Esophagus muscularis mucosa (tissue), 4 donors: ENCODE measurements around the gene GRIP1. TPM values are rescaled to one million over a fixed set of nuclear protein-coding genes. Genes with fewer than 3 reads are reported as not detected.

ENCODE experiments used
- DNase-seq: peaks from one replicate; pipeline ENCODE4 v3.0.0-alpha.2; 2017; ENCODE audit errors: extremely low spot score
- H3K27ac ChIP-seq, 4 donors: fragments of 200-600 bp; sonication (generic); replicated peaks in 1 of 4; 1 replicate in 3 of 4; 2 replicates in 1 of 4; pipeline ENCODE4 v1.5.1; 2016 to 2019; ENCODE audit warnings: mild to moderate bottlenecking in 1 of 4
- H3K27me3 ChIP-seq, 4 donors: fragments of 200-600 bp; sonication (generic); one replicate each; pipeline versions ENCODE4 v1.5.1 to v1.6.0; 2016 to 2019
- H3K36me3 ChIP-seq, 4 donors: fragments of 200-600 bp; sonication (generic); one replicate each; pipeline ENCODE4 v1.5.1; 2016 to 2019
- H3K4me1 ChIP-seq, 4 donors: fragments of 200-600 bp; sonication (generic); one replicate each; pipeline ENCODE4 v1.5.1; 2016 to 2019
- H3K4me3 ChIP-seq, 4 donors: fragments of 200-600 bp; sonication (generic); 1 replicate in 2 of 4; 2 replicates in 2 of 4; pipeline ENCODE4 v1.5.1; 2016 to 2019; ENCODE audit warnings: mild to moderate bottlenecking in 4 of 4, moderate library complexity in 1 of 4
- H3K9me3 ChIP-seq, 4 donors: fragments of 200-600 bp; sonication (generic); 1 replicate in 3 of 4; 2 replicates in 1 of 4; pipeline ENCODE4 v1.5.1; 2016 to 2019
- EP300 ChIP-seq: sonication (generic); formaldehyde crosslinking; IDR thresholded peaks from one replicate; pipeline ENCODE4 v1.6.1; 2017; ENCODE audit warnings: antibody characterized with exemption
- POLR2A ChIP-seq: fragments of 450-650 bp; IDR thresholded peaks from one replicate; pipeline ENCODE4 v1.6.1; 2017; ENCODE audit warnings: antibody characterized with exemption, moderate library complexity, mild to moderate bottlenecking, low read depth
- POLR2AphosphoS5 ChIP-seq, 2 donors: sonication (generic); formaldehyde crosslinking; IDR thresholded peaks; one replicate each; pipeline ENCODE4 v1.6.1; 2017; ENCODE audit warnings: antibody characterized with exemption in 2 of 2
- WGBS: methylation state at CpG from one replicate; pipeline ENCODE4 v1.1.5; 2018; 5-methylcytosine and 5-hydroxymethylcytosine counted together
- intact Hi-C: fragments of 100-400 bp; cut with DNase I; formaldehyde crosslinking; loops from one replicate; pipeline ENCODE4 v1.15.1; 2023
- total RNA-seq, 4 donors: library from RNA; depleted of rRNA; stranded (reverse); fragments of >200 nt; gene quantifications; one replicate each; pipeline versions ENCODE4 v1.1.0 to v1.2.1, GENCODE V29; 2016
- TF ChIP-seq, protein P1 (sequence below), 3 experiments: fragments of 200-600 bp in 2 of 3; fragments of 450-650 bp in 1 of 3; sonication (generic) in 2 of 3; IDR thresholded peaks; one replicate each; pipeline ENCODE4 v1.5.1; 2017 to 2019; ENCODE audit warnings: antibody characterized with exemption in 3 of 3, mild to moderate bottlenecking in 2 of 3, moderate library complexity in 1 of 3

The GRIP1 gene
- total RNA-seq, 4 donors from 2014 or later = 12.5 to 15.2 (median 13.6) TPM

DNA sequence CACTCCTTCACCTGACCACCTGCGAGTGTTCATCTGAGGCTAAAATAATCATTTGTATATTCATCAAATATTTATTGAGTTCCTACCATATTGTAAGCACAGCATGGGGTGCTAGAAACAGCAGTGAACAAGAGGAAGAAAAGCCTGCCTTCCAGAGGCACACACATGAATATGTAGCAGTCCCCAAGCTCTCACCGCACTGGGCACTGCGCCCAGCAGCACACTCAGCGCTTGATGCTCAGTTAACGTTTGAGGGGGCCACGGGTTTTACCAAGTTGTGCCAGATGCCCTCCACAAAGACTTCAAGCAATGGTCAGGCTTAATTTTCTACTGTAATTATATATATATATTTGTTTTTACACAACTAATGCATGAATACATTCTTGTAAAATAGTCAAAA is 324.6 kb downstream of the GRIP1 start:
- H3K27ac ChIP-seq = no peak overlapping the region
- intact Hi-C loops = no loop called here
- no peaks in the 10 kb centered on the region for H3K4me1 ChIP-seq
- H3K27me3 ChIP-seq = no peaks in the 10 kb centered on the region
- peaks cover 0 to 20% (median 0%) of the 10 kb centered on the region in 4 donors for H3K36me3 ChIP-seq
- TF ChIP-seq EP300 (no peak), POLR2AphosphoS5 (IDR thresholded peaks at IDR 0.05) (no peak), POLR2A (no peak)
- TF ChIP-seq, protein P1, sequence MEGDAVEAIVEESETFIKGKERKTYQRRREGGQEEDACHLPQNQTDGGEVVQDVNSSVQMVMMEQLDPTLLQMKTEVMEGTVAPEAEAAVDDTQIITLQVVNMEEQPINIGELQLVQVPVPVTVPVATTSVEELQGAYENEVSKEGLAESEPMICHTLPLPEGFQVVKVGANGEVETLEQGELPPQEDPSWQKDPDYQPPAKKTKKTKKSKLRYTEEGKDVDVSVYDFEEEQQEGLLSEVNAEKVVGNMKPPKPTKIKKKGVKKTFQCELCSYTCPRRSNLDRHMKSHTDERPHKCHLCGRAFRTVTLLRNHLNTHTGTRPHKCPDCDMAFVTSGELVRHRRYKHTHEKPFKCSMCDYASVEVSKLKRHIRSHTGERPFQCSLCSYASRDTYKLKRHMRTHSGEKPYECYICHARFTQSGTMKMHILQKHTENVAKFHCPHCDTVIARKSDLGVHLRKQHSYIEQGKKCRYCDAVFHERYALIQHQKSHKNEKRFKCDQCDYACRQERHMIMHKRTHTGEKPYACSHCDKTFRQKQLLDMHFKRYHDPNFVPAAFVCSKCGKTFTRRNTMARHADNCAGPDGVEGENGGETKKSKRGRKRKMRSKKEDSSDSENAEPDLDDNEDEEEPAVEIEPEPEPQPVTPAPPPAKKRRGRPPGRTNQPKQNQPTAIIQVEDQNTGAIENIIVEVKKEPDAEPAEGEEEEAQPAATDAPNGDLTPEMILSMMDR (IDR thresholded peaks at IDR 0.05) = no peak
- no peaks in the 10 kb centered on the region for H3K9me3 ChIP-seq
- DNase-seq = no peak
- H3K4me3 ChIP-seq = no peak overlapping the region
- 84% methylated on average over 6 of the region's 6 CpGs for WGBS

DNA sequence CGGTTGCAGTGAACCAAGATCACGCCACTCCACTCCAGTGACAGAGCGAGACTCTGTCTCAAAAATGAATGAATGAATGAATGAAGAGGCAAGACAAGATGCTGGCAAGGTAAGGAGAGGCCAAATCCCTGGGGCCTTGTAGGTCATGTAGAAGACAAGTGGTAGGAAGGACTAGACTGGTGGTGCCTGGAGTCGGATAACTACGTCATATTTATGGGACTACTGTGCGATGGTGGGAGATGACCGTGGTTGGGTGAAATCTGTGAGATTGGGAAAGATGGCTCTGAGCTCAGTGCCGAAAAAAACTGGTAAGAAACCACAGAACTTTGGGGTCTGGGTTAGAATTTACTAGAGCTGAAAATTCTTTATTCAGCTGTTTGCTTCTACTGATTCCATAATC is 326.0 kb downstream of the GRIP1 start:
- H3K36me3 ChIP-seq = peaks cover 0 to 27% (median 0%) of the 10 kb centered on the region in 4 donors
- 96% methylated on average over 8 of the region's 8 CpGs for WGBS
- intact Hi-C loops = no loop called here
- H3K27ac ChIP-seq = no peak overlapping the region
- H3K9me3 ChIP-seq = no peaks in the 10 kb centered on the region
- TF ChIP-seq POLR2AphosphoS5 (IDR thresholded peaks at IDR 0.05) = no peak
- no peak for DNase-seq
- H3K4me3 ChIP-seq = no peak overlapping the region
- H3K27me3 ChIP-seq = no peaks in the 10 kb centered on the region
- no peaks in the 10 kb centered on the region for H3K4me1 ChIP-seq

DNA sequence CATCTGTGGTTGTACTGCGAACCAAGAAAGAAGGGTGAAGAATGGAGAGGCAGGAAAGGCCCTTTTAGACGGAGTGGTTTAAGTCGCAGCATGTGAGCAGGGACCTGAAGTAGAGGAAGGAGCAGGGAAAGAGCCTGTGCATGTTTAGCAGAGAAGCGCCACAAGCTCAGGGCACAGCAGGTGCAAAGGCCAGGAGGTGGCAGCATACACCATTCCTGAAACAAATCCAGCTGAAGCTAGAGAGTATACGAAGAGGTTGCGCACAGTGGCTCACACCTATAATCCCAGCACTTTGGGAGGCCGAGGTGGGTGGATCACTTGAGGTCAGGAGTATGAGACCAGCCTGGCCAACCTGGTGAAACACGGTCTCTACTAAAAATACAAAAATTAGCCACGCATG is 326.7 kb downstream of the GRIP1 start:
- WGBS = 81% methylated on average over 9 of the region's 9 CpGs

DNA sequence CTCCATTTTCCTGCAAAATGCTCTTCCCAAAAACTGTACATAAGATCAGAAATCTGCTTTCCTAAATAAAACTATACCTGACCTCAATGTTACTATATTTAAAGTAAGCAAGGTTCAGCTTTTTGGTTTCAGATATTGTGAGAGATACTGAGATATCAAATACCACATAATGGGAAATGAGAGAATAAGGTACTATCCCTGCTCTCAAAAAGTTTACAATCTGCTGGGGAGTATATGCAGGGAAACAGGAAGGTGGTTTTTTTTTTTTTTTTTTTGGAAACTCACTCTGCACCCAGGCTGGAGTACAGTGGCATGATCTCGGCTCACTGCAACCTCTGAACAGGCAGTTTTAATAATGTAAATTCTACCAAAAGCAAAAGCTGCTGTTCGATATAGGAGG is 327.6 kb downstream of the GRIP1 start:
- H3K4me1 ChIP-seq = no peaks in the 10 kb centered on the region
- intact Hi-C loops = no loop called here
- no peaks in the 10 kb centered on the region for H3K9me3 ChIP-seq
- no peak overlapping the region for H3K27ac ChIP-seq
- no peaks in the 10 kb centered on the region for H3K27me3 ChIP-seq
- WGBS = 79% methylated on average over 2 of the region's 2 CpGs
- no peak for DNase-seq
- H3K4me3 ChIP-seq = no peak overlapping the region
- peaks cover 0 to 36% (median 0%) of the 10 kb centered on the region in 4 donors for H3K36me3 ChIP-seq
- TF ChIP-seq, protein P1 (IDR thresholded peaks at IDR 0.05) = no peak
- TF ChIP-seq POLR2AphosphoS5 (IDR thresholded peaks at IDR 0.05) = no peak
- no peak for TF ChIP-seq EP300
- no peak for TF ChIP-seq POLR2A

More for the DNA sequence above, 326.7 kb downstream of the GRIP1 start:
- peaks cover 0 to 27% (median 0%) of the 10 kb centered on the region in 4 donors for H3K36me3 ChIP-seq
- intact Hi-C loops = no loop called here
- DNase-seq = no peak
- H3K27me3 ChIP-seq = no peaks in the 10 kb centered on the region
- H3K9me3 ChIP-seq = no peaks in the 10 kb centered on the region
- TF ChIP-seq, protein P1 (IDR thresholded peaks at IDR 0.05) = peak in 2 of 3 experiments; percentile 9 to 23
- TF ChIP-seq EP300 = no peak
- TF ChIP-seq POLR2AphosphoS5 (IDR thresholded peaks at IDR 0.05) = no peak
- TF ChIP-seq POLR2A = no peak
- no peak overlapping the region for H3K27ac ChIP-seq
- H3K4me1 ChIP-seq = no peaks in the 10 kb centered on the region
- no peak overlapping the region for H3K4me3 ChIP-seq

DNA sequence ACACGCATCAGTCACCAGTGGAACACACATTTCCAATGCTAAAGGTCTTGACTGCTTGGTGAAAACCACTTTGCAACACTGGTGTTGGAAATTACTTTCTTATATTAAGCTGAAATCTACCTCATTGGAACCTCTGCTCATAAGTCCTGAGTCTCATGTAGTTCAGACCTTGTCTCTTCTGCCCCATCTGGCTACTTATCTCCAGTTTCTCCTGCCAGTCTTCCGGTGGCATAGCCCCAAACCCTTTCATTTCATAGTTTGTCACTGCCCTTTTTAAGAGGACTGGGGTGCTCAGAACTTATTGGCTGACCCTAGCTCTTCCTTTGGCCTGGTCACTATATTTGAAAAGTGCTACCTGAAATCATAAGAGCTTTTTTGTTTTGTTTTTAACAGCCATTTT is 332.9 kb downstream of the GRIP1 start:
- 96% methylated on average over 2 of the region's 2 CpGs for WGBS
- intact Hi-C loops = no loop called here
- no peak for TF ChIP-seq POLR2A
- no peak for TF ChIP-seq EP300
- no peak for TF ChIP-seq POLR2AphosphoS5 (IDR thresholded peaks at IDR 0.05)
- TF ChIP-seq, protein P1 (IDR thresholded peaks at IDR 0.05) = no peak

More for the DNA sequence above, 332.9 kb downstream of the GRIP1 start:
- no peak for DNase-seq
- Histone ChIP-seq H3K27ac (no peak overlapping the region), H3K4me1 (no peaks in the 10 kb centered on the region), H3K9me3 (peaks cover 0 to 30% (median 15%) of the 10 kb centered on the region in 4 donors), H3K36me3 (peaks cover 6 to 44% (median 19%) of the 10 kb centered on the region in 4 donors), H3K4me3 (no peak overlapping the region), H3K27me3 (no peaks in the 10 kb centered on the region)
